OCI-M2 (cell line): Measurements from ENCODE around the gene TLE3.

ENCODE experiments used
- DNase-seq: peaks from one replicate; lab custom pipeline; 2025; ENCODE audit not compliant: unreplicated experiment; lab: John Stamatoyannopoulos, UW

Gene TLE3

DNA sequence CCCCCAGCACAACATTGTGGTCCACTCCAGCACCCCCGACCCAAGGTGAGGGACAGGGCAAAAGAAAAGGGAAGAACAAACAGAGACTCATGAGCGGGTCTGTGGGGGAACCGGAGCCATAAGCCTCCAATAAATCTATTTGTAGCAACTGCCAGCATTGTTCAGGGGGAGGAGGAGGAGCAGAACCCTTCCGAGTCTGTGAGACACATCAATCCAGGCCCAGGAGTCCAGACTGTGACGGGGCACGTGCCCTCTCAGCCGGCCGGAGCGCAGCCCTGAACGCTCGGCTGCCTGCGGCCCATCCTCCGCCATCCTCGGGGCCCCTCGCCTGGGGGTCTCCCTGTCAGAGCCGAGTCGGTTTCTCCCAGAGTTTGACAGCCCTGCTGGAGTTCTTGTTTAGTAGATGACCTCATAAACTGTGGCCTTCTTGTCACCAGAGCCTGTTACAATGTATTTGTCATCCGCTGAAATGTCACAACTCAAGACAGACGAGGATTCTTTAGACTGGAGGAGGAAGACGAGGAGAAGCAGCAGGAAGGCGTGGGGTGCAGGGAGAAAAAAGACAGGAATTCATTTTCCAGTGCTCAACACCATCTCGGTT, 47.9 kb downstream of the TLE3 start:
- no peak for DNase-seq

GRCh38 chr15:70048578-70049514, 48.9 kb downstream of the TLE3 start:
- no peak for DNase-seq

GRCh38 chr15:70048198-70048565, 49.5 kb downstream of the TLE3 start:
- no peak for DNase-seq

- no peak for DNase-seq
These were observed 50.1 kb downstream of the TLE3 start for GRCh38 chr15:70047386-70048197.

GRCh38 chr15:70046679-70047369, 50.9 kb downstream of the TLE3 start:
- DNase-seq: no peak

GRCh38 chr15:70045045-70045444, 52.7 kb downstream of the TLE3 start:
- no peak for DNase-seq

DNA sequence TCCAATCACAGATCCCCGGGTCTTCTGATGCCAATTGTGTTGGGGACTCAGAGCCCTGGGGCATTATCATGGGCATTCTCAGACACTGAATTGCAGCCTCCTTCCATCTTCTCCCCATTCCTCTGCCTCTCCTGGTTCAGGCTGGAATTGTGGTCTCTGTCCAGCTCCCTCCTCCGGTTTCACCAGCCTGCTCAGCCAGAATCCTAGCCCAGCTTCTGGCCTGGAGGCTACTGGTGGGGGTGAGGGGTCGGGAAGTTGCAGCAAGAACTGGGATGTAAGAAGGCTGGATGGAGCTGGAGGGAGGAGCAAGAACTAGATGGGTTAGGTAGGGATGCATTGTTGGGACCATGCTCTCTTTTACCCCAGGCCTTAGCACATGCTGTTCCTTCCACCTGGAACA, 53.5 kb downstream of the TLE3 start:
- DNase-seq: no peak

- DNase-seq: no peak
These were observed 54.1 kb downstream of the TLE3 start for GRCh38 chr15:70043590-70043989.

DNA sequence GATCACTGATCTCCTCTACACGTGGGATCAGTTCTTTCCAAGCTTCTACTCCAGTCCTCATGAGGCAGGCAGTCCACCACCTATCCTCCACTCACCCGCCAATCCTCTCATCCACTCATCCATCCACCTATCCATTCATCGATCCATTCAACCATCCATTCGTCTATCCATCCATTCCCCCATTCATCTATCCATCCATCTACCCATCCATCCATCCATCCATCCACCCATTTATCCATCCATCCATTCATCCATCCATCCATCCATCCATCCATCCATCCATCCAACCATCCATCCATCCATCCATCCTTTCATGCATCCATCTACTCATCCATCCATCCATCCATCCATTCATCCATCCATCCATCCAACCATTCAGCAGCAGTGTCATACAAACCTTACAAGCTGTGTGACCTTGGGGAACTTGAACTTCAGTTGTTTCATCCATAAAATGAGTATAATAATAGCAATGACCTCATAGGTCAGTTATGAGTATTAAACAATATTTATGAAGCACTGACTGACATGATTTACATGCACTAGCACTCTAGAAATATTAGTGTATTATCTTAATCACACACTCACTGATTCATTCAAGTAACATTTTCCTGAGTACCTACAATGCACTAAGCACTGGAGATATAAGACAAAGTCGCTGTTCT, 55.0 kb downstream of the TLE3 start:
- DNase-seq: no peak

- DNase-seq: no peak
These were observed 57.8 kb downstream of the TLE3 start for GRCh38 chr15:70039917-70040316.

DNA sequence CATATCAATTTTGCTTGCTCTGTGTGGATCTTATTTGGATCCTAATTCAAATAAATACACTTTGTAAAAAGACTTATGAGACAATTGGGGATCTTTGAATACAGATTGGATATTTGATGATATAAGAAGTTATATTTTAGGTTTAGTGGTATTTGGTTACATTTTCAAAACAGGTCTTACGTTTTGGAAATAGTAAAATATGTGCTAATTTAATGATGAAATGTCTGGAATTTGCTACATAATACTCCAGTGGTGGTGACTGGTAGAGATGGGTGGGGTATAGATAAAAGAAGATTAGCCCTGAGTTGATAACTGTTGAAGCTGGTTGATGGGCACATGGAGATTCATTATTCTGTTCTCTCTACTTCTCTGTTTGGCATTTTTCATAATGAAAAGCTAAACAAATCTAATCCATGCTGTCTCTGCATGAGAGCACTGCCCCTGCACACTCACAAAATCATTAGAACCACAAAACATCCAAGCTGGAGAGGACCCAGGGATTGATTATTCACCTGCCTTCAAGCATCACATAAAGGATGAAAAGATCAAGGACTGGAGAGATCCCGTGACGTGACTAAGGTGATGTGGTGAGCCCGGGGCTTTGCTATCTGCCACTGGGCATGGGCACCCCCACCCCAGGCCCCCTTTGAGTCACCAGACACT, 58.9 kb downstream of the TLE3 start:
- no peak for DNase-seq

DNA sequence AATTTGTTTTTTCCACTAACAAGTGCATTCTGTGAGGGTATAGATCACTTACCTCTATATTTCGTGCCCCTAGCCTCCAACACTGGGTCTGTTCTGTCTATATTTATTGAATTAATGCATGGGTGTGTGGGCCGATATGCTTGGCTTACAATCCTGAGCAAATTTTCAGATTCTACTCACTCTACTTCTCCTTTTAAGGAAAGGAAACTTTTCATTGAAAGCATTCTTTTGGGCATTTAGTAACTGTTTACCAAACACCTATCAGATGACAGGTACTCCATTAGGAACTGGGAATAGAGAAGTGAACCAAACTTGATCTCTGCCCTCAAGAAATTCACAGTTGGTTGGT, 60.5 kb downstream of the TLE3 start:
- no peak for DNase-seq

DNA sequence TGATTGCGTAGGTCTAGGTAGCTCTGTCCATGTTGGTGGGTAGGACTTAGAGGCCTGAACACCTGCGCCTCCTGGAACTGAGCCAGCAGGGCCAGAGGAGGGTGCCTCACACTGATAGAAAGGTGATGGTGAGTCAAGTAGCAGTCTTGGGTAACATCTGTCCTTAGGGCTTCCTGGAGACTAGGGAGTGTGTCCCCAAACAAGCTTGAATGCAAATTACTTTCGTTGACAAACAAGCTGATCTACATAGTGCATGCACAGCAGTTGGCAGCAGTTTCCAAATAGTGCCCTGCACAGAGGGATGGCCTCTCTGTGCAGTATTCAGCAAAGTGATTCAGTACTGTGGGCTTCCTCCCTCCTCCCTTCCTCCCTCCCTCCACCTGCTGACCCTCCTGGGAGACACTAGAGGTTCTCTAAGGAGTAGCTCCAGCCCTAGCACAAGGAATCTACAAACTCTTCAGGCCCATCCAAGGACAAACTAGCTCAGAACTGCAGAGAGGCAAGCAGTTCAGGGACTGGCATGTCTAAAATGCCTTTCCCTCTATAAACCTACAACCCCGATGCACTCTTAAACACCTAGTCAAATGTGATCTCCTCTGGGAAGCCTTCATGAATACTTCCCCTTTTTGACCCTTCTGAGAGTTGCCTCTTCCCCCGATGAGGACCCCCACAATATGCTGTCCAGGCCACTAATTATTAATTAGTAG, 61.0 kb downstream of the TLE3 start:
- no peak for DNase-seq

DNA sequence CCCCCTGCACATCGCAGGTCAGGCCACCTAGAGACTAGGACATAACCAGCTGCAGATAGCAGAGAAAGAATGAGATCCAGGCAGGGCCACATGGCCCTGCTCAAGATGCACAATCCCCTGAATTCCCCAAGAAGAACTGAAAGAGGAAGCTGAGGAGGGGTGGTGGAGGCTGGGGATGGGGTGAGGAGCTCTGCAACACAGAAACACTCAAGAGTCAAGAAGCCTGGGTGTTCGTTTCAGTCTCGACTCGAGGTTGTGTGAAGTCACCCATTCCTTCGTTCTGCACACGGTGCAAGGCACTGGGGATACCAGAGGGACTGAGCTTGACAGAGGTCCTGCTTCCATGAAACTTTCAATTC, 62.0 kb downstream of the TLE3 start:
- no peak for DNase-seq

DNA sequence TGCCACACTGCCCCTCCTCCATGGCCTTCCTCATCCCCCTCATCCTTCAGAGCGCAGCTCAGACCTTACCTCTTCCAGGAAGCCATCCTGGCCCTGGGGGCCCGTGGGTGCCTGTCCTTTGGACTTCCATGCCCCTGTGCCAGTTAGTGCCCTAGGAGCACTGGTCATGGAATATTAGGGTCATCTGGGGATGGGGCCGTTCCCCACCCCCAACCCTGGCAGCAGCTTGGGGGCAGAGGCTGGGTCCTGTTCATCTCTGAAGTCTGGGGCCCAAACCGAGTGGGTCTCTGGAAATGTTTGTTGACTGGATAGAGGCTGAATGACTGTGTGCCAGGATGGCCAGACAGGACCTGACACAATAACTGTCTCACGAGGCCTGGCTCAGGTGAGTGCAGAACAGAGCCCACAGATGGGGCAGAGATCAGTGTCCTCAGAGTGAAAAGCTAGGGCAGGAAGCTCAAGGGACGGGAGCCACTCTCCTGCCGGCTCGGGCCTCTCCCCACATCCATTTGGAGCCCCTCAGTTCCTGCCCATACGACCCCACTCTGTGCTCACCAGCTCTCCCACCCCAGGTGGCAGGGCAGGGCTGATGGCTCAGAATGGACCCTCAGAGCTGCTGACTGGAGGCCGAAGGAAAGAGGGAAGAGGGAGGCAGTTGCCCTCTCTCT, 62.5 kb downstream of the TLE3 start:
- DNase-seq: no peak

- no peak for DNase-seq
These were observed 63.1 kb downstream of the TLE3 start for GRCh38 chr15:70034596-70034995.

- no peak for DNase-seq
These were observed 63.6 kb downstream of the TLE3 start for GRCh38 chr15:70034141-70034540.

GRCh38 chr15:70033529-70034140, 64.1 kb downstream of the TLE3 start:
- DNase-seq: no peak

DNA sequence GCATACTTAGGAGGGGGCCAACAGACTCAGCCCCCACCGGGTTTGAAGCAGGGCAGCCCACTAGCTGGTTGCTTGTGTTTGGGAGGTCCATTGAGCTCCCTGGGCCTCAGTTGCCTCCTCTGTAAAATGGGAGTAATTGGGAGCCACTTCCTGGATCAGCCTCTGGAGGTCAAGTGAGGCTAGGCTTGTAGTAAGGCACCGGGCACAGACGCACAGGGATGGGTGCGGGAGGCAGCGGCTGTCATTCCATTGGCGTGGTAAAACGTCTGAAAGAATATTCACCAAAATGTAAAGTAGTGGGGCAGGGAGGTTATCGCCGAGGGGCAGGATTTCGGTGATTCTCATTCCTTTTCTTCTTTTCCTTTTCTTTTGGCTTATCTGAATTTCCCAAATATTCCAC, 64.6 kb downstream of the TLE3 start:
- DNase-seq: no peak
